HG03469 (cell line): ENCODE data around the gene TSACC.

Source experiments
- ATAC-seq: cut with Tn5 transposase; IDR thresholded peaks from one replicate; pipeline ENCODE4 v1.9.1; 2021; ENCODE audit warnings: mild to moderate bottlenecking, moderate library complexity, moderate number of reproducible peaks; ENCODE audit not compliant: unreplicated experiment

TSACC gene

DNA sequence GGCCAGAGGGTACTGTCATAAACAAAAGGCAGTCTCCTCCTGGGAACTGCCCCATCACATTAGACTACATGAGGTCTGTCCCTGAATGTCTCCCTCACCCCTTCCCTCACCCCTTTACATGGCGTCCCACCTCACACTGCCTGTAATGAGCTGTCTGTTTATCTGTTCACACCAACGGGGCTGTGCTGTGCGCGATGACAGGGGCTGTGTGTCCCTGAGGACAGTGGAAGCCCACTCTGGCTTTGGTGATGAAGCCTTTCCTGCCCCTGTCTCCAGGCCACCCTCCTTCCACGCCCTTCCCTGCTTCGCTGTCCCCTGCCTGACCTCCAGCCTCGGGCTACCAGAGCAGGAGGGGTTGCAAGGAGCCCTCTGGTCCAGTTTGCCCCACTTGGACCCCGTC lies 53.4 kb downstream of the TSACC start:
- ATAC-seq: no peak

DNA sequence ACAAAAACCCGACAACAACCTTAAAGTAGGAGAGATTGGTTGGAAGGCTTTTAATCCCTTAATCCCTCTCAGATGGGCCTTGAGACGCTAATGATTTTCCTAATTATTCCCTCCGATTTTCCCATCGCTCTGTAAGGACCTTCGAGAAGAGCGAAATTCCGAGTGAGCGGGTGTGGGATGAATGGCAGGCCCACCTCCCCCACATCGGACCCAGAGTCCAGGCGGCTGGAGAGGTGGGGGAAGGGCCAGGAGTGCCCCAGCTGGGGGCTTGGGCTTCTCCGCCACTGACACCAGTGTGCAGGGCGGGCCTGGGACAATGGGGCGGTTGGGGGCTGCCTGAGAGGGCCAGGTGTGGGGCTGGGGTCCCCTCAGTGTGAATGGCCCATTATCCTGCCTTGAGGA lies 54.1 kb downstream of the TSACC start:
- no peak for ATAC-seq

DNA sequence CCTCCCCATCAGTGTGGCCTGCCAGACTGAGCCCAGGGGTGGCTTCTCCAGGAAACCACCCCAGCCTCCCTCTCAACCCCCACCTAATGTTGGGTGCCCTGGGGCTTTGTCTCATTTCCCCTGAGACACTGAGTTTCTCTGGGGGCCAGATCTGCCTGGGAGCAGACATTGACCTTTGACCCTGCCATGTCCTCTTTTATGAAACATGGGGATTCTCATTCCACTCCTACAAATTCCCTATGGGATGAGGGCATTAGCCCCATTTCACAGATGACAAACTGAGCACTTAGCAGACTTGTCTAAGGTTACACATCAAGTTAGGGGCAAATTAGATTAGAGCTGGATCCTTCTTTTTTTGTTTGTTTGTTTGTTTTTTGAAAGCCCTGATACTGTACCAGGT lies 54.8 kb downstream of the TSACC start:
- no peak for ATAC-seq

DNA sequence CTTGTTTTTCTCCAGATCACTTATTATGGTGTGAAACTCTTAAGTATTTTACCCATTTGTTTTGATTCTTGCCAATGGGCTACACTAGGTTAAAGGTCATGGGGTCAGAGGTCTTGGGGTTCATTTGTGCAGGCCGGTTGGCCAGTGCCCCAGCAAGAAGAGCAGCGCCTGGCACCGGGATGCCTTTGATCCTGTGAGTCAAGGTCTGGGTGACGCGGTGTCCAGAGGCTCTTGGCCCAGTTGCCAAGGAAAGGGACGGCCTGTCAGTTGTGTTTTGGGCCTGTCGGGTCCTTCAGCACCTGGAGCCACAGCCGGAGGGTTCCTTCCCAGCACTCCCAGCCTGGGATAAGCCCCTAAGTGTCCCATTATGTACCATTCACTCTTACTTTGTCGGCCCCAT lies 55.8 kb downstream of the TSACC start:
- no peak for ATAC-seq

DNA sequence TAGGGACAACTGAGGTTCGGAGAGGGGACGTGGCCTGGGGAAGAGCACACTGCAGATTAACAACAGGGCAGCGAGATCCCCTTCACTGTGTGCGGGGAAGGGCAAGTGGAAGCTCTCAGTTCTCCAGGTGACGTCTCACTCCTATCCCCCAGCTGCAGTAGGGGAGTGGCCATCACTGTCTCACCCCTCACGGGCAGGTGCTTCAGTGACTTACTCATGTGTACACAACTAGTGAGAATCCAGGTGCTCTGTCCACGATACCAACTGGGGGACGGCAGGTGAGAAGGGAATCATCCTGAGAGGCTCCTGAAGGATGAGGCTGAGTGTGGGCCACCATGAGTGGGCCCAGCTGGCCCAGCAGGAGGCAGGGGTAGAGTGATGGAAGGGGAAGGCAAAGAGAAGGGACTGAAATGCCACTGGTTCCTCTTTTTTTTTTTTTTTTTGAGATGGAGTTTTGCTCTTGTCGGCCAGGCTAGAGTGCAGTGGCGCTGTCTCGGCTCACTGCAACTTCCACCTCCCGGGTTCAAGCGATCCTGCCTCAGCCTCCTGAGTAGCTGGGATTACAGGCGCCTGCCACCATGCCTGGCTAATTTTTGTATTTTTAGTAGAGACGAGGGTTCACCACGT lies 56.6 kb downstream of the TSACC start:
- no peak for ATAC-seq
